ENCODE measurements around the gene MAD1L1. TPM values are rescaled to one million over a fixed set of nuclear protein-coding genes. Genes with fewer than 3 reads are reported as not detected.

Gene MAD1L1
- total RNA-seq, 1 experiment from 2014 or later = 46.7 TPM

- no peaks in the 10 kb centered on the region for H3K9me3 ChIP-seq (ENCODE audit: low read depth, low read length, poor library complexity, severe bottlenecking)
- no peaks in the 10 kb centered on the region for H3K27me3 ChIP-seq (replicated peaks; ENCODE audit: insufficient read depth, low read depth, low read length, poor library complexity)
- no peak for DNase-seq (ENCODE audit: low spot score)
- no peak overlapping the region for H3K4me3 ChIP-seq (ENCODE audit: low read depth, low read length, poor library complexity, severe bottlenecking)
- intact Hi-C loops (cut with micrococcal nuclease; ENCODE audit: unreplicated experiment) = no loop called here
- H3K36me3 ChIP-seq (ENCODE audit: insufficient read depth, low read length, poor library complexity, severe bottlenecking) = no peaks in the 10 kb centered on the region
- peaks cover 22% of the 10 kb centered on the region for H3K4me1 ChIP-seq (ENCODE audit: insufficient read depth, low read length, poor library complexity, severe bottlenecking)
- no peak overlapping the region for H3K27ac ChIP-seq (ENCODE audit: low read depth, low read length, poor library complexity, severe bottlenecking)
- TF ChIP-seq CTCF (conservative IDR thresholded peaks at IDR 0.05; ENCODE audit: low read depth, low read length) = no peak
- TF ChIP-seq EZH2 (IDR thresholded peaks at IDR 0.05; ENCODE audit: borderline replicate concordance, low read depth, low read length, poor library complexity, severe bottlenecking) = no peak
- CTCF ChIA-PET = no interaction called here
- BruUV-seq (replicated peaks) = no TSS peak
- POLR2A ChIA-PET (ENCODE audit: low non-redundant PET) = interaction anchor here (0.6 kb wide), 1 partner anchor 45 kb away, joined by 25 read pairs; no protein-coding TSS in a partner anchor
These were observed 102.7 kb downstream of the MAD1L1 start for GRCh38 chr7:2130096-2130375.

- intact Hi-C loops (cut with micrococcal nuclease; ENCODE audit: unreplicated experiment) = no loop called here
- ChIA-PET CTCF (no interaction called here), POLR2A (ENCODE audit: low non-redundant PET) (interaction anchor here (0.6 kb wide), 1 partner anchor 46 kb away, joined by 25 read pairs; no protein-coding TSS in a partner anchor)
- Histone ChIP-seq H3K36me3 (ENCODE audit: insufficient read depth, low read length, poor library complexity, severe bottlenecking) (no peaks in the 10 kb centered on the region), H3K4me3 (ENCODE audit: low read depth, low read length, poor library complexity, severe bottlenecking) (no peak overlapping the region), H3K9me3 (ENCODE audit: low read depth, low read length, poor library complexity, severe bottlenecking) (no peaks in the 10 kb centered on the region), H3K4me1 (ENCODE audit: insufficient read depth, low read length, poor library complexity, severe bottlenecking) (peaks cover 22% of the 10 kb centered on the region), H3K27ac (ENCODE audit: low read depth, low read length, poor library complexity, severe bottlenecking) (no peak overlapping the region), H3K27me3 (replicated peaks; ENCODE audit: insufficient read depth, low read depth, low read length, poor library complexity) (no peaks in the 10 kb centered on the region)
- DNase-seq (ENCODE audit: low spot score) = no peak
- TF ChIP-seq CTCF (conservative IDR thresholded peaks at IDR 0.05; ENCODE audit: low read depth, low read length) (no peak), EZH2 (IDR thresholded peaks at IDR 0.05; ENCODE audit: borderline replicate concordance, low read depth, low read length, poor library complexity, severe bottlenecking) (no peak)
- no TSS peak for BruUV-seq (replicated peaks)
These were observed 103.2 kb downstream of the MAD1L1 start for GRCh38 chr7:2129323-2130095.

GRCh38 chr7:2128601-2129322 lies 104.0 kb downstream of the MAD1L1 start:
- Histone ChIP-seq H3K9me3 (ENCODE audit: low read depth, low read length, poor library complexity, severe bottlenecking) (no peaks in the 10 kb centered on the region), H3K4me3 (ENCODE audit: low read depth, low read length, poor library complexity, severe bottlenecking) (no peak overlapping the region), H3K27me3 (replicated peaks; ENCODE audit: insufficient read depth, low read depth, low read length, poor library complexity) (no peaks in the 10 kb centered on the region), H3K36me3 (ENCODE audit: insufficient read depth, low read length, poor library complexity, severe bottlenecking) (no peaks in the 10 kb centered on the region), H3K27ac (ENCODE audit: low read depth, low read length, poor library complexity, severe bottlenecking) (no peak overlapping the region), H3K4me1 (ENCODE audit: insufficient read depth, low read length, poor library complexity, severe bottlenecking) (peaks cover 22% of the 10 kb centered on the region)
- ChIA-PET POLR2A (ENCODE audit: low non-redundant PET) (no interaction called here), CTCF (no interaction called here)
- TF ChIP-seq CTCF (conservative IDR thresholded peaks at IDR 0.05; ENCODE audit: low read depth, low read length) (no peak), EZH2 (IDR thresholded peaks at IDR 0.05; ENCODE audit: borderline replicate concordance, low read depth, low read length, poor library complexity, severe bottlenecking) (no peak)
- DNase-seq (ENCODE audit: low spot score) = no peak
- intact Hi-C loops (cut with micrococcal nuclease; ENCODE audit: unreplicated experiment) = no loop called here
- no TSS peak for BruUV-seq (replicated peaks)
